GM12878 (cell line): ENCODE results near the gene PTPRN2. TPM values are rescaled to one million over a fixed set of nuclear protein-coding genes. Genes with fewer than 3 reads are reported as not detected.

Source experiments
- ATAC-seq: fragments of 200-7000 bp; cut with Tn5 transposase; 3 replicates; pipeline ENCODE4 v1.9.1; 2020; ENCODE audit warnings: mild to moderate bottlenecking, moderate library complexity
- BruUV-seq: library from RNA; stranded (reverse); fragments of 400-500 nt; replicated peaks from 2 replicates; lab custom pipeline; 2021; lab: Mats Ljungman, UMichigan
- CTCF ChIA-PET: fragments of 300-600 bp; sonication (Branson Sonifier 250); formaldehyde crosslinking; extraction: SDS; loops from one replicate; lab custom pipeline; 2021; ENCODE audit warnings: inconsistent platforms; lab: Yijun Ruan, JAX
- POLR2A ChIA-PET: fragments of 350-600 bp; formaldehyde crosslinking; extraction: SDS; loops from one replicate; lab custom pipeline; 2021; ENCODE audit warnings: inconsistent platforms; lab: Charles Lee
- RAD21 ChIA-PET: fragments of 300-600 bp; sonication (Branson Sonifier 250); formaldehyde crosslinking; loops from one replicate; lab custom pipeline; 2023; ENCODE audit warnings: antibody characterized with exemption; ENCODE audit not compliant: unreplicated experiment; lab: Charles Lee
- SMC1A ChIA-PET: fragments of 300-600 bp; sonication (Branson Sonifier 250); formaldehyde crosslinking; loops from one replicate; lab custom pipeline; 2023; ENCODE audit not compliant: unreplicated experiment, uncharacterized antibody; lab: Charles Lee
- DNase-seq: peaks from one replicate; pipeline ENCODE4 v3.0.0-alpha.2; 2011; ENCODE audit warnings: low read depth, low spot score
- FAIRE-seq: peaks from 3 replicates; lab custom pipeline; 2011; peaks lifted over from hg19 to GRCh38; lab: Jason Lieb, UNC
- H2AFZ ChIP-seq: 2 replicates; pipeline ENCODE4 v1.6.0; 2011; ENCODE audit warnings: low read depth, low read length, control low read depth; ENCODE audit not compliant: control insufficient read depth
- H3K27ac ChIP-seq: 2 replicates; pipeline ENCODE4 v1.5.1; 2011; ENCODE audit warnings: control low read depth; ENCODE audit not compliant: control insufficient read depth, insufficient read depth
- H3K27me3 ChIP-seq, 2 experiments: replicated peaks in 1 of 2; 2 replicates each; pipeline versions ENCODE4 v1.6.0 to v1.6.1; 2011; ENCODE audit warnings: low read length in 1 of 2; ENCODE audit not compliant: control insufficient read depth in 2 of 2, insufficient read depth in 2 of 2
- H3K36me3 ChIP-seq, 2 experiments: 2 replicates each; pipeline ENCODE4 v1.5.1; 2011; ENCODE audit warnings: low read length in 1 of 2; ENCODE audit not compliant: control insufficient read depth in 2 of 2, insufficient read depth in 2 of 2
- H3K4me1 ChIP-seq: 2 replicates; pipeline ENCODE4 v1.6.1; 2011; ENCODE audit warnings: mild to moderate bottlenecking, low read length, moderate library complexity, mixed read lengths; ENCODE audit not compliant: control insufficient read depth, insufficient read depth
- H3K4me2 ChIP-seq: 2 replicates; pipeline ENCODE4 v1.6.0; 2011; ENCODE audit warnings: control low read depth; ENCODE audit not compliant: control insufficient read depth, insufficient read depth
- H3K4me3 ChIP-seq: fragments of 200-600 bp; sonication (generic); 2 replicates; pipeline ENCODE4 v1.5.1; 2016
- H3K79me2 ChIP-seq: 2 replicates; pipeline ENCODE4 v1.6.0; 2011; ENCODE audit warnings: low read length; ENCODE audit not compliant: control insufficient read depth, insufficient read depth
- H3K9ac ChIP-seq: 2 replicates; pipeline ENCODE4 v1.8.0; 2011; ENCODE audit warnings: low read length, control low read depth, mixed read lengths; ENCODE audit not compliant: control insufficient read depth, insufficient read depth
- H3K9me3 ChIP-seq: replicated peaks from 3 replicates; pipeline ENCODE4 v1.5.1; 2011; ENCODE audit warnings: mild to moderate bottlenecking, low read length; ENCODE audit not compliant: control insufficient read depth, insufficient read depth
- H4K20me1 ChIP-seq: 2 replicates; pipeline ENCODE4 v1.6.0; 2011; ENCODE audit not compliant: control insufficient read depth, insufficient read depth
- ATF2 ChIP-seq: IDR thresholded peaks from 2 replicates; pipeline ENCODE4 v1.6.1; 2012; ENCODE audit warnings: low read length, inconsistent platforms
- BMI1 ChIP-seq: fragments of 450-650 bp; IDR thresholded peaks from 2 replicates; pipeline ENCODE4 v1.6.1; 2016; ENCODE audit warnings: mild to moderate bottlenecking, moderate library complexity, borderline replicate concordance
- CUX1 ChIP-seq: IDR thresholded peaks from 2 replicates; pipeline ENCODE4 v1.6.1; 2012; ENCODE audit warnings: improper control_type of control experiment, low read depth, low read length; ENCODE audit not compliant: insufficient replicate concordance
- DPF2 ChIP-seq: fragments of 450-650 bp; IDR thresholded peaks from 2 replicates; pipeline ENCODE4 v1.6.1; 2017; ENCODE audit warnings: mild to moderate bottlenecking
- E2F8 ChIP-seq: fragments of 450-650 bp; IDR thresholded peaks from 2 replicates; pipeline ENCODE4 v1.6.1; 2018; ENCODE audit warnings: mild to moderate bottlenecking, low read depth, moderate library complexity; ENCODE audit not compliant: partially characterized antibody
- EP300 ChIP-seq, 2 experiments: fragments of 150-350 bp in 1 of 2; IDR thresholded peaks; 2 replicates each; pipeline ENCODE4 v1.6.1; 2011 to 2012; ENCODE audit warnings: low read depth in 2 of 2, low read length in 2 of 2, borderline replicate concordance in 1 of 2, improper control_type of control experiment in 1 of 2, inconsistent platforms in 1 of 2; ENCODE audit not compliant: control insufficient read depth in 1 of 2
- PAX5 ChIP-seq: IDR thresholded peaks from 2 replicates; pipeline ENCODE4 v1.6.1; 2011; ENCODE audit warnings: low read depth, low read length, borderline replicate concordance
- RB1 ChIP-seq: fragments of 450-650 bp; formaldehyde crosslinking; IDR thresholded peaks from 2 replicates; pipeline ENCODE4 v1.6.1; 2017; ENCODE audit warnings: mild to moderate bottlenecking, borderline replicate concordance
- ZNF217 ChIP-seq: fragments of 450-650 bp; IDR thresholded peaks from 2 replicates; pipeline ENCODE4 v1.6.1; 2017; ENCODE audit warnings: antibody characterized with exemption, mild to moderate bottlenecking
- WGBS: methylation state at CpG from one replicate; pipeline ENCODE4 v1.1.6; 2016; ENCODE audit warnings: low lambda C conversion rate; ENCODE audit not compliant: insufficient replicate concordance, insufficient coverage; ENCODE audit errors: missing lambda C conversion rate; 5-methylcytosine and 5-hydroxymethylcytosine counted together
- in situ Hi-C: fragments of 300-500 bp; cut with MboI; formaldehyde crosslinking; loops from 9 replicates; pipeline ENCODE4 v1.14.3; 2018; ENCODE audit warnings: mixed read lengths
- intact Hi-C: fragments of 100-400 bp; cut with micrococcal nuclease; formaldehyde crosslinking; loops from one replicate; pipeline ENCODE4 v1.14.2; 2022; ENCODE audit not compliant: unreplicated experiment
- polyA plus RNA-seq, 11 experiments: library from polyadenylated mRNA; depleted of rRNA in 4 of 11; unstranded in 6 of 11; stranded (reverse) in 5 of 11; fragments of >200 nt; fragmentation: Nextera tagmentation in 4 of 11; fragmentation: Illumina TruSeq in 1 of 11; extraction: Ambion mirVana in 4 of 11; extraction: Trizol in 1 of 11; gene quantifications; 1 replicate in 1 of 11; 2 replicates in 10 of 11; pipeline versions ENCODE4 v1.2.1 to v1.2.3, GENCODE V29; 2011 to 2016; ENCODE audit warnings: inconsistent platforms in 2 of 11, missing spikeins in 2 of 11, low read depth in 1 of 11
- total RNA-seq, 4 experiments: library from RNA; depleted of rRNA in 3 of 4; stranded (reverse); fragments of >200 nt in 3 of 4; fragmentation: Illumina TruSeq in 1 of 4; extraction: Trizol in 1 of 4; gene quantifications; 2 replicates each; pipeline versions ENCODE4 v1.2.1 to v1.2.3, GENCODE V29; 2013 to 2021
- TF ChIP-seq, protein P1 (sequence below): fragments of 450-650 bp; conservative IDR thresholded peaks from 2 replicates; pipeline ENCODE4 v1.6.1; 2017; ENCODE audit warnings: mild to moderate bottlenecking, moderate library complexity

Gene PTPRN2
- total and polyA plus RNA-seq, 10 of the 15 experiments (the other 5 are each of a cell fraction or from before 2014, with no cell fraction given), result 5.4 TPM; not detected in 9

- TF ChIP-seq RB1 (no peak), E2F8 (no peak)
Observed at GRCh38 chr7:158161194-158161593, 426.4 kb downstream of the PTPRN2 start (continued).

GRCh38 chr7:158160199-158160598 lies 427.4 kb downstream of the PTPRN2 start:
- TF ChIP-seq DPF2 (no peak), PAX5 (no peak), EP300 (IDR thresholded peaks at IDR 0.05; ENCODE audit: borderline replicate concordance in 1 of 2, control insufficient read depth in 1 of 2, low read depth in 2 of 2, low read length in 2 of 2) (no peak), ATF2 (no peak), ZNF217 (no peak), CUX1 (no peak), BMI1 (no peak)
- TF ChIP-seq, protein P1, sequence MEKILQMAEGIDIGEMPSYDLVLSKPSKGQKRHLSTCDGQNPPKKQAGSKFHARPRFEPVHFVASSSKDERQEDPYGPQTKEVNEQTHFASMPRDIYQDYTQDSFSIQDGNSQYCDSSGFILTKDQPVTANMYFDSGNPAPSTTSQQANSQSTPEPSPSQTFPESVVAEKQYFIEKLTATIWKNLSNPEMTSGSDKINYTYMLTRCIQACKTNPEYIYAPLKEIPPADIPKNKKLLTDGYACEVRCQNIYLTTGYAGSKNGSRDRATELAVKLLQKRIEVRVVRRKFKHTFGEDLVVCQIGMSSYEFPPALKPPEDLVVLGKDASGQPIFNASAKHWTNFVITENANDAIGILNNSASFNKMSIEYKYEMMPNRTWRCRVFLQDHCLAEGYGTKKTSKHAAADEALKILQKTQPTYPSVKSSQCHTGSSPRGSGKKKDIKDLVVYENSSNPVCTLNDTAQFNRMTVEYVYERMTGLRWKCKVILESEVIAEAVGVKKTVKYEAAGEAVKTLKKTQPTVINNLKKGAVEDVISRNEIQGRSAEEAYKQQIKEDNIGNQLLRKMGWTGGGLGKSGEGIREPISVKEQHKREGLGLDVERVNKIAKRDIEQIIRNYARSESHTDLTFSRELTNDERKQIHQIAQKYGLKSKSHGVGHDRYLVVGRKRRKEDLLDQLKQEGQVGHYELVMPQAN, result no peak
- H3K79me2 ChIP-seq, result no peaks in the 10 kb centered on the region
- ChIA-PET RAD21 (no interaction called here), SMC1A (no interaction called here), CTCF (no interaction called here), POLR2A (no interaction called here)
- no peak overlapping the region for H3K27ac ChIP-seq
- DNase-seq (no peak), FAIRE-seq (no peak), ATAC-seq (no peak)
- no peaks in the 10 kb centered on the region for H3K36me3 ChIP-seq
- no peak overlapping the region for H3K4me2 ChIP-seq
- H3K27me3 ChIP-seq, result no peaks in the 10 kb centered on the region
- in situ Hi-C loops, result no loop called here
- H3K9me3 ChIP-seq, result no peaks in the 10 kb centered on the region; the same call in 2 of the 3 replicates
- intact Hi-C loops, result no loop called here
- H3K4me1 ChIP-seq, result no peaks in the 10 kb centered on the region
- no peak overlapping the region for H3K9ac ChIP-seq
- no TSS peak for BruUV-seq
- no peak overlapping the region for H3K4me3 ChIP-seq
- H4K20me1 ChIP-seq, result no peaks in the 10 kb centered on the region
- H2AFZ ChIP-seq, result no peak overlapping the region
- WGBS, result 21% methylated on average over 5 of the region's 5 CpGs
